Measurements from ENCODE around the gene ZFPL1.

The ZFPL1 gene

GRCh38 chr11:65128182-65129145 lies 44.4 kb downstream of the ZFPL1 start:
- Histone ChIP-seq H3K4me3 (ENCODE audit: low read length) (no peak overlapping the region), H3K9ac (ENCODE audit: low read length) (no peak overlapping the region), H3K4me1 (ENCODE audit: control insufficient read depth, low read depth, low read length) (no peaks in the 10 kb centered on the region), H3K9me3 (ENCODE audit: control insufficient read depth, low read depth, low read length) (no peaks in the 10 kb centered on the region), H3K27ac (ENCODE audit: low read length) (no peak overlapping the region), H3K36me3 (ENCODE audit: control insufficient read depth, low read depth, low read length) (peaks cover 55% of the 10 kb centered on the region), H3K27me3 (ENCODE audit: control insufficient read depth, insufficient read depth, low read length) (no peaks in the 10 kb centered on the region)

GRCh38 chr11:65129649-65130441 lies 45.8 kb downstream of the ZFPL1 start:
- Histone ChIP-seq H3K36me3 (ENCODE audit: control insufficient read depth, low read depth, low read length) (peaks cover 50% of the 10 kb centered on the region), H3K27ac (ENCODE audit: low read length) (no peak overlapping the region), H3K9me3 (ENCODE audit: control insufficient read depth, low read depth, low read length) (no peaks in the 10 kb centered on the region), H3K4me1 (ENCODE audit: control insufficient read depth, low read depth, low read length) (no peaks in the 10 kb centered on the region), H3K27me3 (ENCODE audit: control insufficient read depth, insufficient read depth, low read length) (no peaks in the 10 kb centered on the region), H3K9ac (ENCODE audit: low read length) (no peak overlapping the region), H3K4me3 (ENCODE audit: low read length) (no peak overlapping the region)

GRCh38 chr11:65130631-65131416 lies 46.8 kb downstream of the ZFPL1 start:
- Histone ChIP-seq H3K27ac (ENCODE audit: low read length) (no peak overlapping the region), H3K4me3 (ENCODE audit: low read length) (no peak overlapping the region)

GRCh38 chr11:65131417-65131776 lies 47.4 kb downstream of the ZFPL1 start:
- H3K4me1 ChIP-seq (ENCODE audit: control insufficient read depth, low read depth, low read length): peaks cover 4% of the 10 kb centered on the region
- peaks cover 35% of the 10 kb centered on the region for H3K36me3 ChIP-seq (ENCODE audit: control insufficient read depth, low read depth, low read length)
- H3K9me3 ChIP-seq (ENCODE audit: control insufficient read depth, low read depth, low read length): no peaks in the 10 kb centered on the region
- H3K4me3 ChIP-seq (ENCODE audit: low read length): no peak overlapping the region
- H3K9ac ChIP-seq (ENCODE audit: low read length): no peak overlapping the region
- H3K27me3 ChIP-seq (ENCODE audit: control insufficient read depth, insufficient read depth, low read length): no peaks in the 10 kb centered on the region
- no peak overlapping the region for H3K27ac ChIP-seq (ENCODE audit: low read length)

More at GRCh38 chr11:65130631-65131416, 46.8 kb downstream of the ZFPL1 start:
- Histone ChIP-seq H3K9me3 (ENCODE audit: control insufficient read depth, low read depth, low read length) (no peaks in the 10 kb centered on the region), H3K9ac (ENCODE audit: low read length) (no peak overlapping the region), H3K4me1 (ENCODE audit: control insufficient read depth, low read depth, low read length) (peaks cover under 1% of the 10 kb centered on the region), H3K36me3 (ENCODE audit: control insufficient read depth, low read depth, low read length) (peaks cover 41% of the 10 kb centered on the region), H3K27me3 (ENCODE audit: control insufficient read depth, insufficient read depth, low read length) (no peaks in the 10 kb centered on the region)

- H3K27me3 ChIP-seq (ENCODE audit: control insufficient read depth, insufficient read depth, low read length): no peaks in the 10 kb centered on the region
- H3K36me3 ChIP-seq (ENCODE audit: control insufficient read depth, low read depth, low read length): peaks cover 31% of the 10 kb centered on the region
- no peak overlapping the region for H3K9ac ChIP-seq (ENCODE audit: low read length)
- peaks cover 4% of the 10 kb centered on the region for H3K4me1 ChIP-seq (ENCODE audit: control insufficient read depth, low read depth, low read length)
- H3K4me3 ChIP-seq (ENCODE audit: low read length): no peak overlapping the region
- no peaks in the 10 kb centered on the region for H3K9me3 ChIP-seq (ENCODE audit: control insufficient read depth, low read depth, low read length)
- no peak overlapping the region for H3K27ac ChIP-seq (ENCODE audit: low read length)
Measured at GRCh38 chr11:65131895-65132237, 47.8 kb downstream of the ZFPL1 start.

- no peaks in the 10 kb centered on the region for H3K9me3 ChIP-seq (ENCODE audit: control insufficient read depth, low read depth, low read length)
- H3K27me3 ChIP-seq (ENCODE audit: control insufficient read depth, insufficient read depth, low read length): no peaks in the 10 kb centered on the region
- no peak overlapping the region for H3K9ac ChIP-seq (ENCODE audit: low read length)
- H3K4me3 ChIP-seq (ENCODE audit: low read length): no peak overlapping the region
- no peak overlapping the region for H3K27ac ChIP-seq (ENCODE audit: low read length)
- peaks cover 4% of the 10 kb centered on the region for H3K4me1 ChIP-seq (ENCODE audit: control insufficient read depth, low read depth, low read length)
- peaks cover 28% of the 10 kb centered on the region for H3K36me3 ChIP-seq (ENCODE audit: control insufficient read depth, low read depth, low read length)
Measured at GRCh38 chr11:65132238-65132987, 48.4 kb downstream of the ZFPL1 start.

- H3K27ac ChIP-seq (ENCODE audit: low read length): no peak overlapping the region
- no peaks in the 10 kb centered on the region for H3K9me3 ChIP-seq (ENCODE audit: control insufficient read depth, low read depth, low read length)
- no peaks in the 10 kb centered on the region for H3K27me3 ChIP-seq (ENCODE audit: control insufficient read depth, insufficient read depth, low read length)
- no peak overlapping the region for H3K9ac ChIP-seq (ENCODE audit: low read length)
- H3K4me1 ChIP-seq (ENCODE audit: control insufficient read depth, low read depth, low read length): peaks cover 4% of the 10 kb centered on the region
- peaks cover 28% of the 10 kb centered on the region for H3K36me3 ChIP-seq (ENCODE audit: control insufficient read depth, low read depth, low read length)
- H3K4me3 ChIP-seq (ENCODE audit: low read length): peak overlapping the region; percentile 91
Measured at GRCh38 chr11:65132988-65133700, 49.1 kb downstream of the ZFPL1 start.

- peaks cover 4% of the 10 kb centered on the region for H3K4me1 ChIP-seq (ENCODE audit: control insufficient read depth, low read depth, low read length)
- no peaks in the 10 kb centered on the region for H3K27me3 ChIP-seq (ENCODE audit: control insufficient read depth, insufficient read depth, low read length)
- H3K27ac ChIP-seq (ENCODE audit: low read length): no peak overlapping the region
- peak overlapping the region; percentile 91 for H3K4me3 ChIP-seq (ENCODE audit: low read length)
- peak overlapping the region; percentile 90 for H3K9ac ChIP-seq (ENCODE audit: low read length)
- no peaks in the 10 kb centered on the region for H3K9me3 ChIP-seq (ENCODE audit: control insufficient read depth, low read depth, low read length)
- peaks cover 24% of the 10 kb centered on the region for H3K36me3 ChIP-seq (ENCODE audit: control insufficient read depth, low read depth, low read length)
Measured at GRCh38 chr11:65133724-65134123, 49.7 kb downstream of the ZFPL1 start.

- no peaks in the 10 kb centered on the region for H3K27me3 ChIP-seq (ENCODE audit: control insufficient read depth, insufficient read depth, low read length)
- peaks cover 18% of the 10 kb centered on the region for H3K36me3 ChIP-seq (ENCODE audit: control insufficient read depth, low read depth, low read length)
- H3K4me1 ChIP-seq (ENCODE audit: control insufficient read depth, low read depth, low read length): peaks cover 4% of the 10 kb centered on the region
- H3K27ac ChIP-seq (ENCODE audit: low read length): peak within 1 kb of the TSS; percentile 96
- H3K9me3 ChIP-seq (ENCODE audit: control insufficient read depth, low read depth, low read length): no peaks in the 10 kb centered on the region
- peak within 1 kb of the TSS; percentile 91 for H3K4me3 ChIP-seq (ENCODE audit: low read length)
- peak within 1 kb of the TSS; percentile 90 for H3K9ac ChIP-seq (ENCODE audit: low read length)
Measured at GRCh38 chr11:65134240-65134951, 50.4 kb downstream of the ZFPL1 start, which contains the start of gene SYVN1. SYVN1 (minus strand) TSS chr11:65134519; CDS start chr11:65133601, 918 bp downstream.
